ENCODE results near the gene MCM6. TPM values are rescaled to one million over a fixed set of nuclear protein-coding genes. Genes with fewer than 3 reads are reported as not detected.

Gene MCM6
- total RNA-seq, 1 experiment from 2014 or later, result 101 TPM

DNA sequence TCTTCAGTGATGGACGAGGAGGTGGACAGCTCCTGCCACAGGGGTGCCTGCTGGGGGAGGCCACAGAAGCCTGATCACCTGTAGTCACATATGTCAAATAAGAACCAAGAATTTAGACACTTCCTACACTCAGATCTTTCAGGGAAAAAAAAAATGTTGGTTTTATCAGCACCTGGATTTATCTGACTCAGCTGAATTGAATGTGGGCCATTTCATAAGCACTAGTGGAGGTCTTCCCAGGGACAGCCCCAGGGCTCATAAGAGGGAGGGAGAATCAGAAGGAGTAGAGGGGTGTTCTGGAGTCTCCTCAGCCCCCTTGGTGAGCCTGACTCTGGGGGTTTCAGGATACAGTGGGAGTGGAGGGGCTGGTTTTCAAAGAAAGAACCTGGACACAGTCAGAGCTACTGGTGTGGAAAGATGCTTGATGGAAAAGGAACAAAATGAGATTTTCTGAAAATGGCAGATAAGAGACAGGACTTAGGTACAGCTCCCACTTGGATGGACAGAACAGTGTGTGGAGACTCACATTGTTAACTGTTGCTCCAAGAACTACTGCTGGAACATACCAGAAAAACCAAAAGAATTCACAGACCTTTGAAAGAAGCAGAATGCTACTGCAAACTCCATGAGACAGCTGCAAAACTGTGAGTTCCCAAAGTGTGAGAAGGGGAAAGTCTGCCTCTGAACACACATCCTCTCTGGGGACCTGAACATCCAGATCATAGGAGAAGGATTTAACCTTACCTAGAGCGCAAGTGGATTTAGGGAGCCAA, 84.6 kb downstream of the MCM6 start:
- no peaks in the 10 kb centered on the region for H3K27me3 ChIP-seq (replicated peaks; ENCODE audit: insufficient read depth, low read depth, low read length, poor library complexity)
- H3K4me1 ChIP-seq (ENCODE audit: insufficient read depth, low read length, poor library complexity, severe bottlenecking), result no peaks in the 10 kb centered on the region
- no peaks in the 10 kb centered on the region for H3K36me3 ChIP-seq (ENCODE audit: insufficient read depth, low read length, poor library complexity, severe bottlenecking)
- DNase-seq (ENCODE audit: low spot score), result no peak
- no peaks in the 10 kb centered on the region for H3K9me3 ChIP-seq (ENCODE audit: low read depth, low read length, poor library complexity, severe bottlenecking)
- intact Hi-C loops (cut with micrococcal nuclease; ENCODE audit: unreplicated experiment), result no loop called here
- ChIA-PET POLR2A (ENCODE audit: low non-redundant PET) (no interaction called here), CTCF (no interaction called here)
- no TSS peak for BruUV-seq (replicated peaks)
- TF ChIP-seq EZH2 (IDR thresholded peaks at IDR 0.05; ENCODE audit: borderline replicate concordance, low read depth, low read length, poor library complexity, severe bottlenecking), result no peak
- TF ChIP-seq, protein P1, sequence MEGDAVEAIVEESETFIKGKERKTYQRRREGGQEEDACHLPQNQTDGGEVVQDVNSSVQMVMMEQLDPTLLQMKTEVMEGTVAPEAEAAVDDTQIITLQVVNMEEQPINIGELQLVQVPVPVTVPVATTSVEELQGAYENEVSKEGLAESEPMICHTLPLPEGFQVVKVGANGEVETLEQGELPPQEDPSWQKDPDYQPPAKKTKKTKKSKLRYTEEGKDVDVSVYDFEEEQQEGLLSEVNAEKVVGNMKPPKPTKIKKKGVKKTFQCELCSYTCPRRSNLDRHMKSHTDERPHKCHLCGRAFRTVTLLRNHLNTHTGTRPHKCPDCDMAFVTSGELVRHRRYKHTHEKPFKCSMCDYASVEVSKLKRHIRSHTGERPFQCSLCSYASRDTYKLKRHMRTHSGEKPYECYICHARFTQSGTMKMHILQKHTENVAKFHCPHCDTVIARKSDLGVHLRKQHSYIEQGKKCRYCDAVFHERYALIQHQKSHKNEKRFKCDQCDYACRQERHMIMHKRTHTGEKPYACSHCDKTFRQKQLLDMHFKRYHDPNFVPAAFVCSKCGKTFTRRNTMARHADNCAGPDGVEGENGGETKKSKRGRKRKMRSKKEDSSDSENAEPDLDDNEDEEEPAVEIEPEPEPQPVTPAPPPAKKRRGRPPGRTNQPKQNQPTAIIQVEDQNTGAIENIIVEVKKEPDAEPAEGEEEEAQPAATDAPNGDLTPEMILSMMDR (conservative IDR thresholded peaks at IDR 0.05; ENCODE audit: low read depth, low read length), result no peak
- H3K27ac ChIP-seq (ENCODE audit: low read depth, low read length, poor library complexity, severe bottlenecking), result no peak overlapping the region
- H3K4me3 ChIP-seq (ENCODE audit: low read depth, low read length, poor library complexity, severe bottlenecking), result no peak overlapping the region

DNA sequence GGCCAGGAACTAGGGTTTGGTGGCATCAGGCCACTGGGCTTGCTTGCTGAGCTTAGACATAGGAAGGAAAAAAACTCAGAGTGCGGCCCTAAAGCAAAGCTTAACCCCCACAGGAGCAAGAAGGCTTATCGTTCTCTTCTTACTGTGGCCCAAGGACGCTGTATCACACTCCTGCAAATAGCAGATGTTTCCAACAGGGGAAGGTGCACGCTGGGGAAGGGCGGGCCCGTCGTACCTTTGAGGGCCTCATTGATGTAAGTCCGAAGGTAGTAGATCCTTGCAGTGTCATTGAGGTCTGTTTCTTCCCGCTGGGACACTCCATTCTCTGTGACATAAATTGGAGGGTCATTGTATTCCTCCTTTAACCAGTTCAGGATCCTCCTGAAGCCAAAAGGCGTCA, 85.8 kb downstream of the MCM6 start:
- H3K27me3 ChIP-seq (replicated peaks; ENCODE audit: insufficient read depth, low read depth, low read length, poor library complexity), result no peaks in the 10 kb centered on the region
- no peak overlapping the region for H3K27ac ChIP-seq (ENCODE audit: low read depth, low read length, poor library complexity, severe bottlenecking)
- intact Hi-C loops (cut with micrococcal nuclease; ENCODE audit: unreplicated experiment), result no loop called here
- TF ChIP-seq, protein P1 (conservative IDR thresholded peaks at IDR 0.05; ENCODE audit: low read depth, low read length), result no peak
- TF ChIP-seq EZH2 (IDR thresholded peaks at IDR 0.05; ENCODE audit: borderline replicate concordance, low read depth, low read length, poor library complexity, severe bottlenecking), result no peak
- POLR2A ChIA-PET (ENCODE audit: low non-redundant PET), result no interaction called here
- no TSS peak for BruUV-seq (replicated peaks)
- H3K36me3 ChIP-seq (ENCODE audit: insufficient read depth, low read length, poor library complexity, severe bottlenecking), result peaks cover 9% of the 10 kb centered on the region
- no peaks in the 10 kb centered on the region for H3K9me3 ChIP-seq (ENCODE audit: low read depth, low read length, poor library complexity, severe bottlenecking)
- no peaks in the 10 kb centered on the region for H3K4me1 ChIP-seq (ENCODE audit: insufficient read depth, low read length, poor library complexity, severe bottlenecking)
- CTCF ChIA-PET, result no interaction called here
- H3K4me3 ChIP-seq (ENCODE audit: low read depth, low read length, poor library complexity, severe bottlenecking), result no peak overlapping the region
- DNase-seq (ENCODE audit: low spot score), result no peak

Other genes with a start within 250 kb of the MCM6 start
- gene UBXN4, start 134.6 kb downstream of the MCM6 start, total RNA-seq (2021), result 117 and 123 TPM in 2 replicates
- gene LCT, start 39.3 kb downstream of the MCM6 start, total RNA-seq (2021), result 0.37 and 0.39 TPM in 2 replicates
- gene DARS1, start 109.2 kb upstream of the MCM6 start, total RNA-seq (2021), result 61.0 and 63.6 TPM in 2 replicates
- gene CXCR4, start 241.7 kb upstream of the MCM6 start, total RNA-seq (2021), result 1.5 and 3.6 TPM in 2 replicates

Measured in A673 (cell line).